GM19328 (cell line): ENCODE data around the gene SMC1B.
"Not testable (repeated sequence)": the region's sequence is repeated elsewhere in the genome, so short reads cannot be mapped to it uniquely, and the experiment has no call there.

Experiments
- ATAC-seq: cut with Tn5 transposase; IDR thresholded peaks from one replicate; pipeline ENCODE4 v1.9.1; 2021; ENCODE audit warnings: mild to moderate bottlenecking, moderate library complexity; ENCODE audit not compliant: unreplicated experiment

Gene SMC1B

GRCh38 chr22:45413368-45414211 is at the start of gene SMC1B, which contains the start of gene RIBC2:
Gene SMC1B (minus strand): TSS chr22:45413599. CDS start chr22:45413567, 32 bp downstream.
Gene RIBC2 (plus strand): TSS chr22:45413693. CDS start chr22:45413887, 194 bp downstream.
- ATAC-seq, result no peak

- no peak for ATAC-seq
Observed at GRCh38 chr22:45462034-45462655, 48.7 kb upstream of the SMC1B start.

GRCh38 chr22:45460288-45461109 is 47.1 kb upstream of the SMC1B start:
- ATAC-seq, result no peak

GRCh38 chr22:45459235-45459634 is 45.8 kb upstream of the SMC1B start:
- ATAC-seq, result no peak

GRCh38 chr22:45458532-45458931 is 45.1 kb upstream of the SMC1B start:
- no peak for ATAC-seq

- no peak for ATAC-seq
Observed at GRCh38 chr22:45456811-45457210, 43.4 kb upstream of the SMC1B start.

- no peak for ATAC-seq
Observed at GRCh38 chr22:45455621-45456020, 42.2 kb upstream of the SMC1B start.

GRCh38 chr22:45455212-45455611 is 41.8 kb upstream of the SMC1B start:
- no peak for ATAC-seq

- ATAC-seq, result no peak
Observed at GRCh38 chr22:45454275-45454674, 40.9 kb upstream of the SMC1B start.

GRCh38 chr22:45453764-45454163 is 40.4 kb upstream of the SMC1B start:
- ATAC-seq, result no peak

GRCh38 chr22:45452565-45453379 is 39.4 kb upstream of the SMC1B start:
- ATAC-seq, result no peak

GRCh38 chr22:45451972-45452371 is 38.6 kb upstream of the SMC1B start:
- ATAC-seq, result no peak

GRCh38 chr22:45450921-45451651 is 37.7 kb upstream of the SMC1B start:
- ATAC-seq, result no peak

GRCh38 chr22:45450101-45450785 is 36.8 kb upstream of the SMC1B start:
- no peak for ATAC-seq

- not testable (repeated sequence) for ATAC-seq
Observed at GRCh38 chr22:45449442-45449841, 36.0 kb upstream of the SMC1B start.

GRCh38 chr22:45448431-45448830 is 35.0 kb upstream of the SMC1B start:
- ATAC-seq, result no peak

GRCh38 chr22:45447596-45447995 is 34.2 kb upstream of the SMC1B start:
- ATAC-seq, result not testable (repeated sequence)

- ATAC-seq, result no peak
Observed at GRCh38 chr22:45446216-45446615, 32.8 kb upstream of the SMC1B start.

- no peak for ATAC-seq
Observed at GRCh38 chr22:45445031-45445710, 31.8 kb upstream of the SMC1B start.
